HCT116 (cell line): ENCODE measurements around the gene BCL7A. TPM values are rescaled to one million over a fixed set of nuclear protein-coding genes. Genes with fewer than 3 reads are reported as not detected.
A peak's percentile ranks its signal among the peaks of the same experiment; 100 is the strongest.

Experiments used
- ATAC-seq: fragments of 200-7000 bp; cut with Tn5 transposase; 2 replicates; pipeline ENCODE4 v1.9.1; 2020; ENCODE audit warnings: mild to moderate bottlenecking, moderate library complexity
- BruUV-seq: library from RNA; stranded (reverse); fragments of 400-500 nt; replicated peaks from 2 replicates; lab custom pipeline; 2021; lab: Mats Ljungman, UMichigan
- CTCF ChIA-PET: fragments of 300-600 bp; sonication (Branson Sonifier 250); formaldehyde crosslinking; loops from one replicate; lab custom pipeline; 2021; ENCODE audit warnings: antibody characterized with exemption; lab: Charles Lee
- POLR2A ChIA-PET: fragments of 300-600, 350-600 bp; sonication (Branson Sonifier 250); formaldehyde crosslinking; loops from one replicate; lab custom pipeline; 2021; ENCODE audit warnings: antibody characterized with exemption; lab: Charles Lee
- RAD21 ChIA-PET, 2 experiments: fragments of 300-600 bp; sonication (Branson Sonifier 250); formaldehyde crosslinking; loops; one replicate each; lab custom pipeline; 2023; ENCODE audit warnings: low total read pairs in 2 of 2; ENCODE audit not compliant: uncharacterized antibody in 2 of 2, unreplicated experiment in 2 of 2, low non-redundant PET in 1 of 2; lab: Charles Lee
- DNase-seq: peaks from one replicate; pipeline ENCODE4 v3.0.0-alpha.2; 2010; ENCODE audit warnings: low read depth, low spot score
- H2AFZ ChIP-seq: fragments of 200-600 bp; shearing (Covaris generic), sonication (generic); 2 replicates; pipeline ENCODE4 v1.6.1; 2017; ENCODE audit warnings: low read depth, mixed run types, mixed read lengths, antibody characterized with exemption, low read length; ENCODE audit not compliant: poor library complexity, severe bottlenecking
- H3K27ac ChIP-seq: 2 replicates; pipeline ENCODE4 v1.5.1; 2012; ENCODE audit warnings: low read depth, low read length
- H3K27me3 ChIP-seq: fragments of 200-600 bp; sonication (generic); 2 replicates; pipeline ENCODE4 v1.6.1; 2016; ENCODE audit warnings: mixed run types, low read length, mixed read lengths; ENCODE audit not compliant: insufficient read depth
- H3K36me3 ChIP-seq, 2 experiments: fragments of 200-500 bp in 1 of 2; fragments of 200-600 bp in 1 of 2; sonication (Bioruptor generic) in 1 of 2; sonication (generic) in 1 of 2; 2 replicates each; pipeline versions ENCODE4 v1.5.1 to v1.6.1; 2014 to 2016; ENCODE audit warnings: low read length in 2 of 2, inconsistent platforms in 1 of 2, mixed read lengths in 1 of 2, mixed run types in 1 of 2; ENCODE audit not compliant: insufficient read depth in 2 of 2, control insufficient read depth in 1 of 2
- H3K4me1 ChIP-seq, 2 experiments: fragments of 200-600 bp in 1 of 2; sonication (generic) in 1 of 2; 2 replicates each; pipeline versions ENCODE4 v1.5.1 to v1.6.1; 2012 to 2017; ENCODE audit warnings: low read length in 2 of 2, inconsistent platforms in 1 of 2, mild to moderate bottlenecking in 1 of 2, mixed read lengths in 1 of 2, mixed run types in 1 of 2, moderate library complexity in 1 of 2; ENCODE audit not compliant: insufficient read depth in 2 of 2, control insufficient read depth in 1 of 2
- H3K4me2 ChIP-seq: fragments of 200-600 bp; sonication (generic); 2 replicates; pipeline ENCODE4 v1.6.1; 2017; ENCODE audit warnings: mixed run types, low read length, mixed read lengths
- H3K4me3 ChIP-seq, 2 experiments: fragments of 200-600 bp in 1 of 2; sonication (generic) in 1 of 2; replicated peaks in 1 of 2; 2 replicates each; pipeline ENCODE4 v1.5.1; 2011 to 2016; ENCODE audit warnings: low read length in 2 of 2, control low read depth in 1 of 2, low read depth in 1 of 2, mild to moderate bottlenecking in 1 of 2, mixed read lengths in 1 of 2, mixed run types in 1 of 2
- H3K79me2 ChIP-seq: fragments of 200-600 bp; sonication (generic); 2 replicates; pipeline ENCODE4 v1.6.1; 2017; ENCODE audit warnings: mild to moderate bottlenecking, mixed run types, low read length, moderate library complexity, mixed read lengths; ENCODE audit not compliant: insufficient read depth
- H3K9ac ChIP-seq: fragments of 200-600 bp; sonication (generic); 2 replicates; pipeline ENCODE4 v1.6.1; 2016; ENCODE audit warnings: low read length, mixed read lengths
- H3K9me2 ChIP-seq: fragments of 200-600 bp; sonication (generic), shearing (Covaris generic); 2 replicates; pipeline ENCODE4 v1.6.1; 2017; ENCODE audit warnings: mixed run types, mild to moderate bottlenecking, moderate library complexity; ENCODE audit not compliant: insufficient read depth
- H3K9me3 ChIP-seq, 2 experiments: fragments of 200-500 bp in 1 of 2; fragments of 200-600 bp in 1 of 2; sonication (Bioruptor generic) in 1 of 2; sonication (generic) in 1 of 2; 2 replicates each; pipeline ENCODE4 v1.6.1; 2014 to 2017; ENCODE audit warnings: low read length in 2 of 2, mixed read lengths in 2 of 2, inconsistent platforms in 1 of 2, low read depth in 1 of 2, mild to moderate bottlenecking in 1 of 2, mixed run types in 1 of 2, moderate library complexity in 1 of 2; ENCODE audit not compliant: control insufficient read depth in 1 of 2, insufficient read depth in 1 of 2
- H4K20me1 ChIP-seq: fragments of 200-600 bp; sonication (generic), shearing (Covaris generic); 2 replicates; pipeline ENCODE4 v1.6.1; 2017; ENCODE audit warnings: mixed run types, mild to moderate bottlenecking, moderate library complexity; ENCODE audit not compliant: insufficient read depth
- ATF3 ChIP-seq: IDR thresholded peaks from 2 replicates; pipeline ENCODE4 v1.6.1; 2012
- CBX3 ChIP-seq: IDR thresholded peaks from 2 replicates; pipeline ENCODE4 v1.6.1; 2012; ENCODE audit warnings: low read depth
- CEBPB ChIP-seq: IDR thresholded peaks from 2 replicates; pipeline ENCODE4 v1.6.1; 2012; ENCODE audit warnings: low read depth
- CTCF ChIP-seq, 3 experiments: fragments of 200-600 bp in 1 of 3; sonication (generic) in 1 of 3; IDR thresholded peaks in 2 of 3; conservative IDR thresholded peaks in 1 of 3; 2 replicates each; pipeline ENCODE4 v1.5.1; 2012 to 2017; ENCODE audit warnings: low read depth in 2 of 3, low read length in 2 of 3, antibody characterized with exemption in 1 of 3, borderline replicate concordance in 1 of 3, control low read depth in 1 of 3, mild to moderate bottlenecking in 1 of 3, mixed read lengths in 1 of 3, mixed run types in 1 of 3, moderate library complexity in 1 of 3; ENCODE audit not compliant: insufficient read depth in 1 of 3
- EGR1 ChIP-seq: IDR thresholded peaks from 2 replicates; pipeline ENCODE4 v1.6.1; 2012; ENCODE audit warnings: low read depth
- ELF1 ChIP-seq: IDR thresholded peaks from 2 replicates; pipeline ENCODE4 v1.6.1; 2012; ENCODE audit warnings: low read depth, borderline replicate concordance
- EZH2 ChIP-seq: fragments of 200-600 bp; sonication (generic); IDR thresholded peaks from 2 replicates; pipeline ENCODE4 v1.6.1; 2017; ENCODE audit warnings: antibody characterized with exemption, mixed run types
- EZH2phosphoT487 ChIP-seq: fragments of 200-600 bp; IDR thresholded peaks from 2 replicates; pipeline ENCODE4 v1.6.1; 2018; ENCODE audit warnings: antibody characterized with exemption, borderline replicate concordance
- FOSL1 ChIP-seq: IDR thresholded peaks from 2 replicates; pipeline ENCODE4 v1.6.1; 2012; ENCODE audit warnings: low read depth
- JUND ChIP-seq: IDR thresholded peaks from 2 replicates; pipeline ENCODE4 v1.6.1; 2012
- MAX ChIP-seq: IDR thresholded peaks from 2 replicates; pipeline ENCODE4 v1.6.1; 2012
- POLR2AphosphoS5 ChIP-seq: IDR thresholded peaks from 2 replicates; pipeline ENCODE4 v1.6.1; 2011; ENCODE audit warnings: mild to moderate bottlenecking, low read depth, low read length, moderate library complexity
- RAD21 ChIP-seq: IDR thresholded peaks from 2 replicates; pipeline ENCODE4 v1.6.1; 2012; ENCODE audit warnings: low read depth, mild to moderate bottlenecking
- REST ChIP-seq: IDR thresholded peaks from 2 replicates; pipeline ENCODE4 v1.6.1; 2012; ENCODE audit warnings: low read depth
- SIN3A ChIP-seq: IDR thresholded peaks from 2 replicates; pipeline ENCODE4 v1.6.1; 2012; ENCODE audit warnings: low read depth
- SP1 ChIP-seq: IDR thresholded peaks from 2 replicates; pipeline ENCODE4 v1.6.1; 2012; ENCODE audit warnings: low read depth
- SRF ChIP-seq: IDR thresholded peaks from 2 replicates; pipeline ENCODE4 v1.6.1; 2012; ENCODE audit warnings: low read depth
- YY1 ChIP-seq: IDR thresholded peaks from 2 replicates; pipeline ENCODE4 v1.6.1; 2011; ENCODE audit warnings: low read length, low read depth, moderate library complexity, mild to moderate bottlenecking; ENCODE audit not compliant: insufficient replicate concordance; ENCODE audit errors: extremely low read depth
- ZFX ChIP-seq: fragments of 450-650 bp; IDR thresholded peaks from 2 replicates; pipeline ENCODE4 v1.6.1; 2017
- ZNF274 ChIP-seq: fragments of 200-500 bp; sonication (Bioruptor generic); IDR thresholded peaks from 2 replicates; pipeline ENCODE4 v1.6.1; 2014; ENCODE audit warnings: mild to moderate bottlenecking, low read depth, low read length, inconsistent platforms
- intact Hi-C: fragments of 100-400 bp; cut with micrococcal nuclease; formaldehyde crosslinking; loops from 2 replicates; pipeline ENCODE4 v1.10.0; 2022
- total RNA-seq: library from RNA; stranded (reverse); gene quantifications from one replicate; pipeline ENCODE4 v1.2.1, GENCODE V29; 2021; ENCODE audit not compliant: unreplicated experiment

BCL7A gene
- total RNA-seq, 1 experiment from 2014 or later = 14.2 TPM

- H3K9me2 ChIP-seq = no peaks in the 10 kb centered on the region
- no peak overlapping the region for H3K9ac ChIP-seq
- CTCF ChIA-PET = no interaction called here
- H3K4me2 ChIP-seq = no peak overlapping the region
- H3K4me1 ChIP-seq = peaks cover 10 to 22% of the 10 kb centered on the region in 2 experiments; a peak in 2 of 4 replicates
- RAD21 ChIA-PET = no interaction called here
- H3K79me2 ChIP-seq = peaks cover 97% of the 10 kb centered on the region
- ATAC-seq (no peak), DNase-seq (no peak)
- 0 out of 2 replicates have a peak, but pooled peaks cover 7% of the 10 kb centered on the region for H4K20me1 ChIP-seq
- H3K4me3 ChIP-seq = no peak overlapping the region
- intact Hi-C loops = no loop called here
- H2AFZ ChIP-seq = no peak overlapping the region
- peaks cover 0 to 4% of the 10 kb centered on the region in 2 experiments; a peak in 1 of 4 replicates for H3K9me3 ChIP-seq
- peaks cover 0 to 12% of the 10 kb centered on the region in 2 experiments; a peak in 2 of 4 replicates for H3K36me3 ChIP-seq
- H3K27ac ChIP-seq = peak overlapping the region; percentile 40; the same call in 1 of the 2 replicates
- POLR2A ChIA-PET = no interaction called here
- H3K27me3 ChIP-seq = no peaks in the 10 kb centered on the region
- no peak for TF ChIP-seq CTCF (IDR thresholded peaks at IDR 0.05 in 2 of 3, conservative IDR thresholded peaks at IDR 0.05 in 1 of 3; ENCODE audit: borderline replicate concordance in 1 of 3, insufficient read depth in 1 of 3, low read depth in 2 of 3, low read length in 2 of 3)
- no peak for TF ChIP-seq ZNF274
- no peak for TF ChIP-seq JUND
- no peak for TF ChIP-seq SP1
- no peak for TF ChIP-seq MAX
- no peak for TF ChIP-seq EZH2
- TF ChIP-seq CBX3 = no peak
- TF ChIP-seq RAD21 = no peak
- no peak for TF ChIP-seq ATF3
- no peak for TF ChIP-seq REST
- no peak for TF ChIP-seq YY1
- TF ChIP-seq EZH2phosphoT487 = no peak
- TF ChIP-seq SIN3A = no peak
- no peak for TF ChIP-seq ELF1
- TF ChIP-seq EGR1 = no peak
- no peak for TF ChIP-seq POLR2AphosphoS5
- no peak for TF ChIP-seq SRF
- TF ChIP-seq CEBPB = no peak
- TF ChIP-seq ZFX = no peak
- TF ChIP-seq FOSL1 = no peak
- no TSS peak for BruUV-seq
Observed at GRCh38 chr12:122094137-122094734, 72.6 kb downstream of the BCL7A start.
